ENCODE measurements around the gene IL12B. TPM values are rescaled to one million over a fixed set of nuclear protein-coding genes. Genes with fewer than 3 reads are reported as not detected.

Gene IL12B
- polyA plus RNA-seq, 1 donor (not counting 4 experiments of a cell fraction or from before 2014, with no cell fraction given), result not detected

GRCh38 chr5:159341906-159342310 lies 11.6 kb upstream of the IL12B start:
- dilution Hi-C loops (cut with MboI; ENCODE audit: extremely low pct_ligation_motif_present, low sequenced_read_pairs), result no loop called here
- Histone ChIP-seq H3K9me1 (ENCODE audit: control insufficient read depth, extremely low read depth, insufficient read depth, low read length) (no peaks in the 10 kb centered on the region), H3K4me2 (ENCODE audit: control insufficient read depth, extremely low read depth, insufficient read depth, low read depth, low read length) (peak overlapping the region; percentile 34), H3K79me2 (ENCODE audit: control insufficient read depth, insufficient read depth, low read length) (no peaks in the 10 kb centered on the region), H3K4me3 (ENCODE audit: control insufficient read depth in 2 of 3, extremely low read depth in 1 of 3, insufficient read depth in 2 of 3, low read depth in 1 of 3, low read length in 3 of 3) (no peak overlapping the region), H3K9me3 (ENCODE audit: control insufficient read depth, low read depth, low read length) (peaks cover 3% of the 10 kb centered on the region), H3K4me1 (ENCODE audit: control insufficient read depth, extremely low read depth, insufficient read depth, low read length) (peaks cover 46% of the 10 kb centered on the region), H4K20me1 (ENCODE audit: control insufficient read depth, extremely low read depth, insufficient read depth, low read length) (no peaks in the 10 kb centered on the region), H3K27ac (ENCODE audit: control insufficient read depth, insufficient read depth, low read length) (no peak overlapping the region), H3K9ac (ENCODE audit: control insufficient read depth, extremely low read depth, insufficient read depth, low read length) (no peak overlapping the region), H2AFZ (ENCODE audit: control insufficient read depth, low read length) (no peak overlapping the region), H3K27me3 (ENCODE audit: control insufficient read depth, extremely low read depth, insufficient read depth, low read length) (no peaks in the 10 kb centered on the region), H3K36me3 (ENCODE audit: control insufficient read depth in 2 of 2, extremely low read depth in 1 of 2, insufficient read depth in 2 of 2, low read length in 2 of 2) (no peaks in the 10 kb centered on the region)
- FAIRE-seq (peak; percentile 99), DNase-seq (ENCODE audit: low read depth, low spot score) (peak; percentile 86)
- TF ChIP-seq EZH2 (IDR thresholded peaks at IDR 0.05; ENCODE audit: low read length) (no peak), CTCF (optimal IDR thresholded peaks at IDR 0.05 in 1 of 3, IDR thresholded peaks at IDR 0.05 in 1 of 3, conservative IDR thresholded peaks at IDR 0.05 in 1 of 3; ENCODE audit: extremely low read depth in 1 of 3, insufficient read depth in 2 of 3, low read length in 3 of 3) (no peak)

- FAIRE-seq (no peak), DNase-seq (ENCODE audit: low read depth, low spot score) (no peak)
- Histone ChIP-seq H3K27me3 (ENCODE audit: control insufficient read depth, extremely low read depth, insufficient read depth, low read length) (no peaks in the 10 kb centered on the region), H4K20me1 (ENCODE audit: control insufficient read depth, extremely low read depth, insufficient read depth, low read length) (no peaks in the 10 kb centered on the region), H3K9me3 (ENCODE audit: control insufficient read depth, low read depth, low read length) (peaks cover 3% of the 10 kb centered on the region), H3K4me3 (ENCODE audit: control insufficient read depth in 2 of 3, extremely low read depth in 1 of 3, insufficient read depth in 2 of 3, low read depth in 1 of 3, low read length in 3 of 3) (no peak overlapping the region), H3K79me2 (ENCODE audit: control insufficient read depth, insufficient read depth, low read length) (no peaks in the 10 kb centered on the region), H3K9me1 (ENCODE audit: control insufficient read depth, extremely low read depth, insufficient read depth, low read length) (no peaks in the 10 kb centered on the region), H3K4me2 (ENCODE audit: control insufficient read depth, extremely low read depth, insufficient read depth, low read depth, low read length) (peak overlapping the region; percentile 34), H3K9ac (ENCODE audit: control insufficient read depth, extremely low read depth, insufficient read depth, low read length) (no peak overlapping the region), H3K27ac (ENCODE audit: control insufficient read depth, insufficient read depth, low read length) (no peak overlapping the region), H2AFZ (ENCODE audit: control insufficient read depth, low read length) (no peak overlapping the region), H3K4me1 (ENCODE audit: control insufficient read depth, extremely low read depth, insufficient read depth, low read length) (peaks cover 52% of the 10 kb centered on the region), H3K36me3 (ENCODE audit: control insufficient read depth in 2 of 2, extremely low read depth in 1 of 2, insufficient read depth in 2 of 2, low read length in 2 of 2) (no peaks in the 10 kb centered on the region)
- dilution Hi-C loops (cut with MboI; ENCODE audit: extremely low pct_ligation_motif_present, low sequenced_read_pairs), result no loop called here
- TF ChIP-seq CTCF (optimal IDR thresholded peaks at IDR 0.05 in 1 of 3, IDR thresholded peaks at IDR 0.05 in 1 of 3, conservative IDR thresholded peaks at IDR 0.05 in 1 of 3; ENCODE audit: extremely low read depth in 1 of 3, insufficient read depth in 2 of 3, low read length in 3 of 3), result no peak
- no peak for TF ChIP-seq EZH2 (IDR thresholded peaks at IDR 0.05; ENCODE audit: low read length)
These were observed 10.9 kb upstream of the IL12B start for GRCh38 chr5:159341145-159341544.
